Stimulated activated CD4-positive, alpha-beta T cell treated with anti-CD3 and anti-CD28 coated beads, TNF-alpha, amount 100 ng/mL, for 24 hours (primary cell): ENCODE results near the gene PIH1D1.

Experiments
- DNase-seq, 3 experiments: peaks; one replicate each; pipeline ENCODE4 v3.0.0-alpha.2; 2020; ENCODE audit warnings: low read depth in 3 of 3

PIH1D1 gene

DNA sequence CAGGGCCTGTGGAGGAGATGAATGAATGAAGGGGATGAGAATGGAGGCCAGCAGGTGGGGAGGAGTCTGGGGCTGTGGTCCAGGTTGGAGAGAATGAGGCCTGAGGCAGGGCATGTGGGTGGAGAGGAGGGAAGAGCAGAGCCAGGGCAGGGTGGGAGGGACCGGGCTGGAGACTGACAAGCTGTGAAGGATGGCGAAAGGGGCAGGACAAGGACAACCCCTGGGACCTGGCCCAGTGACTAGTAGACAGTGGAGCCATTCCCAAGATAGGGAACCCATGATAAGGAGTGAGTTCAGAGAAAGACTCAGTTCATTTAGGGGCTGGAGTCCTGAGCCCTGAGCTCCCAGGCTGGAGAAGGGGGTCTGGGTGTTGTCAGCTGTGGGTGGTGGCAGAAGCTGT is 31.4 kb downstream of the PIH1D1 start:
- no peak for DNase-seq

DNA sequence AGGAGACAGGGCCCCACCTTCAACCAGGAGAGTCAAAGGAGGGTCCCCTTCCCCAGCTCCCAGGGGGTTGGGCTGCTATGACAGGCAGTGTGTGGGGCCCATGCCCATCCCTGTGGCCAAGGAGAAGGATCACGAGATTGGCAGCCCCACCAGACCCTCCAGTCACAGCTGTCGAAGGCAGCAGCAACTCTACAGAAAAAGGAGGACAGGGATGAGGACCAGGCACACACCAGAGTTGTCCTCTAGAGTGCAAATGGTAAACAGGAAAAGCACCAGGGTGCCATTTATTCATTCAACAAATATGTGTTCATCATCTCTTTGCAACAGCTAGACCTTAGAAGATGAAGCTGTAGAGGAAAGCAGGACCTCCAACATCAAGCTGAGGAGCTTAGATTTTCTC is 32.4 kb downstream of the PIH1D1 start:
- no peak for DNase-seq

DNA sequence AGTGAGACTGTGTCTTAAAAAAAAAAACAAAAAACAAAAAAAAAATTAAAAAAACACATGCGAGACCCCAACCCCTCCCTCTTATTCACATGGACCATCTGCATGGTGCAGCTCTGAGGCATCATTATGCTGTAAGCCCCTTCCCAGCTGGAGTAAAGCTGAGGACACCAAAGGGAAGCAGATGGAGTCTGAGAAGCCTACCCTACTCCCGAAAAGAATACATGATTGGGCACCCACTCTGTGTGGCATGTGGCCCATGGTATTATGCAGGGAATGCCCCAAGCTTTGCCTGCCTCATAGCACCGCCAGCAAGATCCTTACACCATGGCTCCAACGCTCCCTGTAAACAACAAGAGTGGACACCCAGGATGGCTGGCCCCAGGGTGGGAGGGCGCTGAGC is 33.1 kb downstream of the PIH1D1 start:
- DNase-seq: no peak

DNA sequence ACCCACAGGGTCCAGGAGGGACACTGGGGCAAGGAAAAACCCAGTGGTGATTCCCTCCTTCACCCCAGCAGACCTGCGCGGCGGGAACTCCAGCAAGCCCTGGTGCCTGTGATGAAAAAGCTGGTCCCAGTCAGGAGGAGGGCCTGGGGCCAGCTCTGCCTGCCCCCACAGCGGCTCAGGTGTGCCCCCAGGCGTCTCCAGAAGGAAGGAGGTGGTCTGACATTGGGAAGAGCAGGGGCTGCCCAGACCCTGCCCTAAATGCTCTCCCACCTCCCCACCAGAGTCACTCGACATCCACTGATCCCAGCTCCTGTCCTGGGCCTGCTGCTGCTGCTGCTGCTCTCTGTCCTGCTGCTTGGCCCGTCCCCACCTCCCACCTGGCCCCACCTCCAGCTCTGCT is 34.5 kb downstream of the PIH1D1 start:
- DNase-seq: no peak

DNA sequence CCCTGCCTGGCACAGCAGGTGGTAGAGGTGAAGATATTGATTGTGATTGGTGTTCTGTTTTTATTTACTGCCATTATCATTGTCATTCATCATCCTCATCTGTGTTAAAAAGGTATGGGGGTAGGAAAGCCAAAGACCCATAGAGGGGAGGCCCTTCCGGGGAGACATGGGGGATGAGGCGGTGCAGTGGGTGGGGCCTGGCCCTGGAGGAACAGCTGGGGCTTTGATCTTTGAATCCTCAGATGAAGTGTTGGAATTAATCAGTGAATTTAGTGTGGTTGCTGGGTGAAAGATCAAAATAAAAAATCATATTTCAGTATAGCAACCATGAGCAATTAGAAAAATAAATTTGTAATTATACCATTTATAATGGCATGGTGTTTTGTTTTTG is 35.8 kb downstream of the PIH1D1 start:
- DNase-seq: no peak

DNA sequence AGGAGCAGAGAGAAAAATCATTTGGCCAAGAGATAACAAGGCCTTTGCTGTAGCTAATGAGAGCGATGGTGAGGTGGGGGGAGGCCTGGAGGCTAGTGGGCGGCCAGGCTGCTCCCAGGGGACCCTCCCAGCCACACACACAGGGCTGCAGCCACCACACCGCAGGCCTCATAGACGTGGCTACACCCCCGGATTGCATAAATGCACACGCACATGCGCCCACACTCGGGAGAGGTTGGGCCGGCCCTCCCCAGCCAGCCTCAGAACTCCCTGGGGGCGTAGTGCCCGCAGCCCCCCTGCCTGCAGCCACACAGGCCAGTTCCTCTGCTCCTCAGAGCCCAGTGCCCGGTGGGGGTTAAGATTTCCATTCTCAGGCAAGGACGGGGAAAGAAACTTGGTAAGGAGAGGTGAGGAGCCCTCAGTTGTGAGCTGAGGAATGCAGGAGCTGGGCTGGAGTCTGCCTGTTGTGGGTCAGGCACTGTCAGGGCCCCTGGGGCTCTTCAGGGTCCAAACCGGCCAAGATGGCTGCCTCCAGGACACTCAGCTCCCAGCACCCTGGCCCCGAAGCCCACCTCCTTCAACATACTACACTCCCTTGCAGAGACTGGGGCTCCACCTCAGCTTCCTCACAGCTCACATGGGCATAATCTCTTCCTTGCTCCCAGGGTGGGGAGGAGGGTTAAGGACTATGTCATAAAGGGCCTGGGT is 36.4 kb downstream of the PIH1D1 start:
- no peak for DNase-seq

DNA sequence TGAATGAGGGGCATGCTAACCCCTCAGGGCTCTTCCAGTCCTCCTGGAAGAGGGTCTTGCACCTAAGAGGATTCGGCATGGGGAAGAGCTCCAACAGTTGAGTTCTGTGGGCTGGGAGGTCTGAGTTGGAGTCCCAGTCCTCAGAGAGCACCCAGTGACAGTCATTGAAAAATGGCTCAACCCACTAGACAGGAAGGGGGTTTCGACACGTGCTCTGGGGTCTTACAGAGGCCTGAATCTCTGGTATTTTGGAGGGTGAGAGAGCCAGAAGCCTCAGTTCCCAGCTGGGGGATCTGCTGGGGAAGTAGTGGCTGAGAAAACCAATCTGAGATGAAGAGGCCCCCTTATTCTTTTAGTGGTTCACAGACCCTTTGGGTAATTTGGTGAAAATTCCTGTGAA is 37.4 kb downstream of the PIH1D1 start:
- DNase-seq: no peak

DNA sequence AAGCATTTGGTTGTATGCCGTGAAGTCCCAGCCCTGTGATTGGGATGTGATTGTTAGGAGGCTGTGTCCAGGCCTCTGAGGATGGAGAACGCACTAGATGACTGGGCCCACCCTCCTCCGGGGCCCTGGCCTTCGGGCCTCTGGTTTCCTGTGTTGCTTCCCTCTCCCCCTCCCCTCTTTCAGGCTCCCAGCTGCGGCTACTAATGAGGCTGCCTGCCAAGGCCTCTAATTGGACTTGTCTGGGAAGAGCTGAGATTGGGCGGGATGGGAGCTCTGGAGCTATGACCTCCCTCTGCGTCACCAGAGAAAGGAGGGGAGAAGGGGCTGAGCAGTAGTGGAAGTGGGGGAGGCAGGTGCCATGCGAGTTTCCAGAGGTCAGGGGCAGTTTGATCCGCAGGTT is 38.3 kb downstream of the PIH1D1 start:
- DNase-seq: no peak

DNA sequence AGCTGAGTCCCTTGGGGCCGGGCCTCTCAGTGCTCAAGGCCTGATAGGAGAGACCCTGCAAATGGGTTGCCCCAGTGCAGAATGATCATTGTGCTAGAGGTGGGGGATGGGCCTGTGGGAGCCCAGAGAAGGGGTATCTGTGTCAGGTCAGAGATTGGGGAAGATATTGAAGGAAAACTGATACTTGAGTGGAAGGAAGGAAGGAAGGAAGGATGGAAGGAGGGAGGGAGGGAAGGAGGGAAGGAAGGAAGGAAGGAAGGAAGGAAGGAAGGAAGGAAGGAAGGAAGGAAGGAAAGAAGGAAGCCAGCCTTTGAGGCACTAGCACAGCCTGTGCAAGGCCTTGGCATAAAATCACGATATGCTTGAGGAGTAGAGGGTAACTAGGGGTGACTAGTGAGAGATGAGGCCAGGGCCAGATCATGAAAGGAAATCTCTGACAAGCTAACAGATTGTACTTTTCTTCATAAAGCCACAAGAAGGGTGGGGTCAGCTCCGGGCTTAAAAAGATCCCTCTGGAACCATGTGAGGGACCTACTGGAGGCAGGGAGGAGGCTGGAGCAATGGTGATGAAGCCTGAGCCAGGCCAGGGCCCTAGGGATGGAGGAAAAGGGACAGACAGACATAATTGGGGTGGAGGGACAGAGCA is 39.8 kb downstream of the PIH1D1 start:
- DNase-seq: no peak

DNA sequence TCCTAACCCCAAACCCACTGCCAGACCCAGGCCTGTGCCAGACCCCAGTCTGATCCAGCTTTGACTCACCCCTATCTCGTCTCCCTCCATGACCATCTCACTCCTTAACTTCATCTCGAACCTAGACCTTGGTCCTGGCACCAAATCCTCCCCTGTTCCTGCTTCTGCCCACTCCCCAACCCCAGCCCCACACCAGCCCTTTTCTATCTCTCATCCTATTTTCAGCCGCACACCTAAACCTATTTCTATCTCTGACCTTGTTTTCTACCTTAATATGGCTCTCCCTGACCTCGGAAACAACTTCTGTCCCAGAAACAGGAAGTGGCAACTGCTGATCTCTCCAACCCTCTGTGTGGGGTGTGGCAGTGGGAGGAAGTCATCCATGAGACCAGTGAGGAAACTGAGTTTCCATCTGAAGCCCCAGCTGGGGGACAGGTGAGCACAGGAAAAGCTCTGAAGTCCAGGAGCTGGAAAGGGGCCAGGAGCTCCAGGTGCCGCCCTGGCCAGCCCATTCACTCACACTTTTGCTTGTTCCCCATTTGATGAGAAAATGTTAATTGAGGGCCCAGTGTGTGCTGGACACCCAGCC is 42.1 kb downstream of the PIH1D1 start:
- DNase-seq: no peak

DNA sequence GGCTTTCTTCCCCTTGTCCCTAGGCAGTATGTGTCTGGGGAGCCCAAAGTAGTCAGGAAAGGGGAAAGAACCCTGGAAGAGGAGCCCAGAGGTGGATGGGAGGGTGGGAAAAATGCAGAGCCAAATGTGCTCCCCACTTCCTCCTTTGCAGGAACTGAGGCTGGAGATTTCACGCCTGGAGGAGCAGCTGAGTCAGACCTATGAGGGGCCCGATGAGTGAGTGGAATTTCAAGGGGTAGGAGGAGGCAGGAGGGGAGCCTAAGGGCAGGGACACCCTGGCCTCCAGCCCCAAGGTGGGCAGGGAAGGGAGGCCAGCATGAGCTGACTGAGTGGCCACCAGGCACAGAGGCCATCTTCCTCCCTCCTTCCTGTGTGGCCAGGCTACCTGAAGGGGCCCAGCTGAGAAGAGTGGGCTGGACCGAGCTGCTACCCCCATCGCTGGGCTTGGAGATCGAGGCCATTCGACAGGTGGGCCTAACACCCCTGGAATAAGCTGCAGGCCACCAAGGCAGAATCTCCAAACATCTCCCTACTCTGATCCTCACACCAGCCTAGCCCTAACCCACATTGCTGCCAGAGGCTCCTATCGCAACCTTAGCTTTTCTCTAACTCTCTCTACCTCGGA is 42.7 kb downstream of the PIH1D1 start:
- DNase-seq: no peak

DNA sequence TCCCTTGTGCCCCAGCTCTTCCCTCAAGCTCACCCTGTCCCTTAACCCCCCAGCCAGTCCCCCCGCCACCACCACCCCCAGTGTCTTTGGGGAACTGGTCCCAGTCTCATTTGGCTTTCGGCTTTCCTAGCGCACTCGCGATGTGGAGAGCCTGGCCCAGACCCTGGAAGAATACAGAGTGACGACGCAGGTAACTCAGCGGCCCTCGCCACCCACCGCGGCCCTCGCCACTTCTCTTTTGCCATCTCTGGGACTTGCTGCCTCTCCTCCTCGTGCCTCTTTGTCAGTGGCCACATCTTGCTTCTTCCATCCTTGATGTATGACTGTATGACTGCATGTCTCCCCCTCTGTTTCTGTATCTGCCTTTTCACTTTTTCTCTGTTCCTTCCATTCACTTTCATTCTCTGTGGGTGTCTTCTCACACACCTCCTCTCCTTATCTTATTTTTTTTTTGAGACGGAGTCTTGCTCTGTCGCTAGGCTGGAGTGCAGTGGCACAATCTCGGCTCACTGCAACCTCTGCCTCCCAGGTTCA is 44.1 kb downstream of the PIH1D1 start:
- no peak for DNase-seq

DNA sequence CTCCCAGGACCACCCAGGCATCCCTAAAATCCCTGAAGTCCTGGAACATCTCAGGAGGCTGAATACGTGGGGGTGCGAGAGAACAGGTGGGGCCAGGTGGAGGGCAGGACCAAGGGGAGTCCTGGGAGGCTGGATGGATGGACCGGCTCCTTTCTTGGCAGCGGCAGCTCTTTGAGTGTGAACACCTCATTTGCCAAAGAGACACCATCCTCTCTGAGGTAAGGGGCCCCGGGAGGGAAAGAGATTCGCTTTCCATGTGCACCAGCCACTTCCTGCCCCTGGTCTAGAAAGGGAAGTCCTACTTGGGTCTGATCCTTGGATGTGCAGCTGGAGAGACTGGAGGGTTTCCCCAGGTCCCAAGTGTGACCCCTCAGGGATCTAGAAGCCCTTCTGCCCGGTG is 44.5 kb downstream of the PIH1D1 start:
- no peak for DNase-seq

DNA sequence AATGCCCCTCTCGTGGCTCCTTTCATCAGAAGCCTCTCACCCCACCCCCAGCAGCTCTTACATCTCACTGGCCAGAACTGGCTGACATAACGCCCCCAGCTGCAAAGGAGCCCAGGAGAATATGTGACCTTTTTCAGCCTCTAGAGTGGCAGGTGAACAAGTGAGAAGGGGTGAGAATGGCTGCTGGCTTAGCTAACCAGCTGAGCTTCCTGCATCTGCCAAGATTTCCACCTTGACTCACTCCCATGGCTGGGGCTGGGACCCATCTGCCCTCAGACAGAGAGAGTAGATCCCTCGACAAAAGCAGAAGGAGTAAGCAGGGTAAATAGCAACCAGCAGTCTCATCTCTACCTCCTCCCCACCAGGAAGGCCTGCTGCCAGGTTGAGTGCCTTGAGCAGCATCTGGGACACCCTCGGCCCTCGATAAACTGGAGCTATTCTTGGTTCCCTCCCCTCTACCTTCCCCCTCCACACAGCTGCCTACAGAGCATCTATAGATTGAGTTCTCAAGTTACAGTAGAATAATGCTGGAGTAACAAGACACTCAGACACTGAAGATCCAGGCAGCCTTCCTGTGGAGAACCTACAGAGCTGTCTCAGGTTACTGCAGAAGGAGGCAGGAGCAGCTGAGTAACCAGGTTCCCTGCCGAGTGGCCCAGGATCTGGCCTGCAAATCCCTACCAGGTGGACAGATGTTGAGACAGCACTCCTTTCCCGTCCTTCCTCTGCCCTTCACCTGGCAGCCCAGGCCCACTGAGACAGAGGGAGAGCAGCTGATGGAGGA is 48.0 kb downstream of the PIH1D1 start:
- DNase-seq: no peak

DNA sequence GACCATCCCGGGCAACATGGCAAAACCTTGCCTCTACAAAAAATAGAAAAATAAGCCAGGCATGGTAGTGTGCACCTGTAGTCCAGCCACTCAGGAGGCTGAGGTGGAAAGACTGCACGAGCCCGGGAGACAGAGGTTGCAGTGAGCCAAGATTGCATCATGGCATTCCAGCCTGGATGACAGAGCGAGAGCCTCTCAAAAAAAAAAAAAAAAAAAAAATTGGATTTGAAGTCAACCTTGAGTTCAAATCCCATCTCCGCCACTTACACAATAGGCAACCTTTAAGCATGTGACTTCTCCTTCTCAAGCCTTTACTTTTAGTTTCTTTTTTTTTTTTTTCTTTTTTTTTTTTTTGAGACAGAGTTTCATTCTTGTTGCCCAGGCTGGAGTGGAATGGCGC is 51.6 kb downstream of the PIH1D1 start:
- no peak for DNase-seq

DNA sequence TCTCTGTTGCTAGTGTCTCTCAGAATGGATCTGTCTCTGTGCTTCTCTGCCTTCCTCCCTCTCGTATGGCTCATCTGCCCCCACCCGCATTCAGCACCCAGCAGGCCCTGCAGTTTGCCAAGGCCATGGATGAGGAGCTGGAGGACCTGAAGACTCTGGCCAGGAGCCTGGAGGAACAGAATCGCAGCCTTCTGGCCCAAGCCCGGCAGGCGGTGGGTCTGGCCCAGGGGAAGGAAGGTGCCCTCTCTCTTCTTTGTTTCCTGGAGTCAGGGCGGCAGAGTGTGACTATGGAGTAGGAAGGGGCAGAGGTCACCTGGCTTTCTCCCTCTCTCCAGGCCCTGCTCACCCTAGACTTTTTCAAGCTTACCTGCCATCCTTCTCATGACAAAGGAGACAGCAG is 52.7 kb downstream of the PIH1D1 start:
- DNase-seq: no peak

DNA sequence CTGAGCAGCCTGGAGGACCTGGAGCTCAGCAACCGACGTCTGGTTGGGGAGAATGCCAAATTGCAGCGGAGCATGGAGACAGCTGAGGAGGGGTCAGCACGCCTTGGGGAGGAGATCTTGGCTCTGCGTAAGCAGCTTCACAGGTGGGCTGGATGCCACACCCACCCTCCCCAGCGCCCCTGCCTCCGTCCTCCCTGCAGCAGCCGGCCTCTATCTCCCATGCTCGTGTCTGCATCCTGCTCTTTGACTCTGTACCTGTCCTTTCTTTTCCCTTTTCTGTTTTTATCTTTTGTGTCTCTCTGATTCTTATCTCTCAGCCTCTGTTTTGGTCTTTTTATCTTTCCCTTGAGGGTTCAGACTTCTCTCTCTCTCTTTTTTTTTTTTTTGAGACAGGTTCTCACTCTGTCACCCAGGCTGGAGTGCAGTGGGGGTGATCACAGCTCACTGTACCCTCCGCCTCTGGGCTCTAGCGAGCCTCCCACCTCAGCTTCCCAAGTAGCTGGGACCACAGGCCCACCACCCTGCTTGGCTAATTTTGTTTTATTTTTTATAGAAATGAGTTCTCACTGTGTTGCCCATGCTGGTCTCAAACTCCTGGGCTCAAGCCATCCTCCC is 53.5 kb downstream of the PIH1D1 start:
- DNase-seq: no peak

DNA sequence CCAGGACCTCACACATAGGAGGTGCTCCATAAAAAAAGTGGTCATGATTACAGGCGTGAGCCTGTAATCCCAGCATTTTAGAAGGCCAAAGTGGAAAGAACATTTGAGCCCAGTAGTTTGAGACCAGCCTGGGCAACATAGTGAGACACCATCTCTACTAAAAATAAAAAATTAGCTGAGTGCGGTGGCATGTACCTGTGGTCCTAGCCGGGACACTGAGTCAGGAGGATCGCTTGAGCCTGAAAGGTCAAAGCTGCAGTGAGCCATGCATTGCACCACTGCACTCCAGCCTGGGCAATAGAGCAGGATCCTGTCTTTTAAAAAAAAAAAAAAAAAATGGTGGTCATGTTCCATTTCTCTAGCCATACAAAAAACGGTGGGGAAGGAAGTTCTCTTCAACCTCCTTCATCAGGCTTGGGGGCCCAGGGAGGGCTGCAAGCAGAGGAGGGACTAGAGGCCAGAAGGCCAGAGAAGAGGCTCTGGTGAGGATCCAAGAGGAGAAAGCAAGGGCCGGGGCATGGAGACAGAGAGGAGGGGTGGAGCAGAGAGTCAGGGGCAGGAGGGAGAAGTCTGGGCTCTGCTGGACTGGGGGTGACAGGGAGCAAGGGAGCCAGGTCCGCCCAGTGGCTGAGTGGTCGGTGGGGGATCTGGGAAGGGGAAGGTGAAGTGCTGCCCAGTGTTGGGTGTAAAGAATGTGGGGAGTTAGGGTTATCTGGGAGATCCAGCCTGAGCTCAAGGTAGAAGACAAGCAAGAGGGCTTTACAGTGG is 54.7 kb downstream of the PIH1D1 start:
- DNase-seq: no peak
